GM12891 (cell line): ENCODE measurements around the gene LMBRD1.

ENCODE experiments used
- POLR2A ChIP-seq: IDR thresholded peaks from 2 replicates; pipeline ENCODE4 v1.6.1; 2011; ENCODE audit warnings: low read depth, low read length, control low read depth
- POLR2AphosphoS5 ChIP-seq: IDR thresholded peaks from 2 replicates; pipeline ENCODE4 v1.6.1; 2011; ENCODE audit warnings: low read depth, low read length, control low read depth
- TAF1 ChIP-seq: IDR thresholded peaks from 2 replicates; pipeline ENCODE4 v1.6.1; 2011; ENCODE audit warnings: low read depth, low read length, control low read depth

DNA sequence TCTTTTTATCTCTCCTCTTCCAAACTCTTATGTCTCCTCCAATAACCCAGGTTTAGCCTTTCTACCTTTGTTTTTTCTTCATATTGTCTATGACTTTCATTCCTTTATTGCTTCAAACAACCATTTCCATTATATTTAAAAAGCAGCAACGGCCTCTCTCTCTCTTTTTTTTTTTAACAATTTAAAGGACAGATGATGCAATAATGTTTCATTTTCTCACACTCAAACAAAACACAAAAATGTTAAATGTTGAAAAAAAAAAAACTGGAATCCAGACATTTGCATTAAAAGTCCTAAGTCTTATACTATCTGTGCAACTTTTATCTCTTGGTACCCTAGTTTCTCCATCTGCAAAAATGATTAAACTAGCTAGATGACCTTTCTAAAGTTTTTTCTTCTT, 105.8 kb downstream of the LMBRD1 start:
- TF ChIP-seq POLR2A: no peak
- TF ChIP-seq TAF1: no peak
- TF ChIP-seq POLR2AphosphoS5: no peak
